OCI-LY3 (cell line): ENCODE data around the gene NEIL3.

Experiments
- CTCF ChIP-seq: fragments of 200-600, 300-600 bp; sonication (generic); IDR thresholded peaks from 2 replicates; pipeline ENCODE4 v1.5.1; 2014; ENCODE audit warnings: antibody characterized with exemption, low read length, low read depth
- EZH2phosphoT487 ChIP-seq: fragments of 200-600 bp; shearing (Covaris generic); IDR thresholded peaks from 2 replicates; pipeline ENCODE4 v1.6.1; 2018; ENCODE audit warnings: antibody characterized with exemption, mixed run types, low read depth

DNA sequence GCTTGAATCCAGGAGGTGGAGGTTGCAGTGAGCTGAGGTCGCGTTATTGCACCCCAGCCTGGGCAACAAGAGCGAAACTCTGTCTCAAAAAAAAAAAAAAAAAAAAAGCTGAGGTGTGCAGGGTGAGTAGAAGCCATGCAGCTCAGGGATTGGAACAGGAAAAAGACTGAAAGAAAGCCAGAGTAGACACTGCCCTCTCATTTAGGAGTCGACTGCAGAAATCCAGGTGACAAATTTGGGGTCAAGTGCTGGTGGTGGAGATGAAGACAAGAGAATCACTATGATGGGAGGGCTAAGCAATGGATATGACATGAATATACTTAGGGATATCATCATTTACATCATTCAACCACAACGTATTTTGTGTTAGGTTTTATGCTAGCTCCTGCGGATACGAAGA is 1.9 kb downstream of the NEIL3 start:
- TF ChIP-seq CTCF (no peak), EZH2phosphoT487 (no peak)
